Stimulated activated CD8-positive, alpha-beta memory T cell treated with anti-CD3 and anti-CD28 coated beads, Interleukin-2, amount 100 ng/mL, for 1 hour (primary cell): Measurements from ENCODE around the gene PIF1.
"Not testable (repeated sequence)": the region's sequence is repeated elsewhere in the genome, so short reads cannot be mapped to it uniquely, and the experiment has no call there.

ENCODE experiments used
- DNase-seq, 2 donors: peaks; one replicate each; pipeline ENCODE4 v3.0.0-alpha.2; 2020; ENCODE audit warnings: low read depth in 2 of 2

The PIF1 gene

DNA sequence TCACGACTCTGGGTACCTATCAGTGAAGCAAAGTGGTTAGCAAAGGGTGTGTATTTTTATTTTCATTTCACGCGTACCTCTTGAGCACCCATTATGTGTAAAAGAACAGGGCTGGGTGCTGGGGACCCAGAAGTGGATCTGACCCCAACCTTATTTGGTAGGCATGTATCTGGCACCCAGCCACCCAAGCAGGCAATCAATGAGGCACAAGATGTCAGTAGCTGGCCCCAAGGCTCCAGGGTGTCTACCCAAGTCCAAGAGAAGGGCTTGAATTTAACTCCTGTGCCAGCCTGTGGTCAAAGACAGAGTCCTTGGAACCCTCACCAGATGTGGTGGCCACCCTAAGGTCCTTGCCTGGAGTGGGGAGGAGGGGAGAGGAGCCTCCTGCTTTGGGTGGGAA is 22.0 kb upstream of the PIF1 start:
- no peak for DNase-seq

DNA sequence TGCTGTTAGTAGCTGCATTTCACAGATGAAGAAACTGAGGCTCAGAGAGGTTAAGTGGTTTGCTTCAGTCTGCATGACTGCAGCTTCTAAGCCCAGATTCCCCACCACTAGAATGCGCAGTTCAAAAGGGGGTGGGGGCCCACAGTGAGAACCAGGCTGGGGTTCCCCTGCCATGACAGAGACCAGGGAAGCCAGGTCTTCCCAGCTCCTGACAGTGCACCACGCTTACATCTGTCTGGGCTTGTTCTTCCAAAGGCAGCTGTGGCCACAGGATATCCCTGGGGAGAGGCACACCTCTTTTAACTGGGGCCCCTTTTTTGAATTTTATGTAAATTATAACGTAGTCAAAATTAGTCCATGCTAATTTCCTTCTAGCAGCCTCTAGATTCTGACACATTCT is 21.6 kb upstream of the PIF1 start:
- DNase-seq: no peak

DNA sequence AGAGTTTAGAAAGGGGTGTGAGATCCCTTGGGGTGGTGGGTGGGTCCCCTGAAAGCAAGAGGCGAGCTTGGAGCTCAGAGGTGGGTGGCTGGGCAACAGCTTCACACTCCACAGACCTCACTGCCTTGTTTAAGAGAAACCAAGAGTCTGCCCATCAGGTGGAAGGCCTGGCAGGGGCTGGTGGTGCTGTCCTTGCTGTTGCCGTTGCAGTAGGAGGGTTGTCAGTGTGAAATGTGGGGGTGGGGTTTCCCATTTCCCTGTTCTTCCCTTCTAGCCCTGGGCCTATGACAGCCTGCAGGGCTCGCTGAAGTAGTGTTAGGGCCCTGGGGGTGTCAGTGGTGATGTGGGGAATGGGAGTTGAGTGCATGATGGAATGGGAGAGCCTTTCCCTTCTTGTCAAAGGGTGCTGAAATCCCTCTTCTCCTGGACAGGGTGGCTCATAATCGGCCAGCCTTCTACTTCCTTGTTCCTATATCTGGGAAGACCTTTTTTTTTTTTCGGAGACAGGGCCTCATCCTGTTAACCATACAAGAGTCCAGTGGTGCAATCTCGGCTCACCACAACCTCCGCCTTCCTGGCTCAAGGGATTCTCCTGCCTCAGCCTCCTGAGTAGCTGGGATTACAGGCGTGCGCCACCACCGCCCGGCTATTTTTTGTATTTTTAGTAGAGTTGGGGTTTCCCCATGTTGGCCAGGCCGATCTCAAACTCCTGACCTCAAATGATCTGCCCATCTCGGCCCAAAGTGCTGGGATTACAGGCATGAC is 20.6 kb upstream of the PIF1 start:
- no peak for DNase-seq

DNA sequence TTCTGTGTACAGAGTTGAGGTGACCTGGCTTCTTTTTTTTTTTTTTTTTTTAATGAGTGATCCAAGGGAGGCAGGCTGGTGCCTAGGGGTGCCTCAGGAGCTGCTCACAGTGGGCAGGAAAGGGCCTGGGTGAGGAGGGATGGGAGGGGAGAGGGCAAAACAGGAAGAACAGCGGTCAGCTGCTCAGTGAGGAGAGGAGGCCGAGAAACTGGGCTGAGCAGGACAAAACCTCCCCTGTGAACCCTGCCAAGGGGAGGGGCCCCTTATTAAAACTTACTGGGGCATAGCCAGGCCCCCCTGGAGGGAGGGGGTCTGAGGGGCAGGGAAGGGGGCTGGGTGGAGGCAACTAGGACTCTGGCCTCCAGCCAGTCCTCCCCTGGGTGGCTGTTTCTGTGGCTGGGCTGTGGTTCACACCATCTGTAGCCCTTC is 19.8 kb upstream of the PIF1 start:
- DNase-seq: no peak

DNA sequence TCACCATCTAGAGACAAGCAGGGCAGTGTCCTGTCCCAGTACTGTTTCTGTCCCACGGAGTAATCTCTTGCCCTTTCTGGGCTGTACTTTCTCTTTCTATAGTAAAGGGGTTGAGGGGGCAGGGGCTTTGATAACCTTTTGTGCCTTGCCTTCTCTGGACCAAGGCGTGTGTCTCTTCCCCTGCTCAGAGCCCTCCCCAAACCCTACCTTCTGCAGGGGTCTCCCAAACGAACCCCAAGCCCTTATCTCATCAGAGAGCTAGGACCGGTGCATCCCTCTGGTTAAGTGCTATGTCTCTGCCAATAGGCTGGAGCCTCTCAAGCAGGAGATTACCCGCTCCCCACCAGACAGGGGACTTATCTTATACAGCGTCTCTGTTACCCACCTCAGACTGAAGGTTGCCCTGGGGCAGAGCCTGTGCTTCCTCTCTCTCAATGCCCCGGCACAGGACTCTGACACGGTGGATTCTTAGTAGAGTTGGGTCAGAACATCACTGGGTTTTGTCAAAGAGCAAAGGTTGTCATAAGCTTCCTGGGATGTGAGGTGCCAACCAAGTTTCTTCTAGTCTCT is 19.2 kb upstream of the PIF1 start:
- DNase-seq: no peak

DNA sequence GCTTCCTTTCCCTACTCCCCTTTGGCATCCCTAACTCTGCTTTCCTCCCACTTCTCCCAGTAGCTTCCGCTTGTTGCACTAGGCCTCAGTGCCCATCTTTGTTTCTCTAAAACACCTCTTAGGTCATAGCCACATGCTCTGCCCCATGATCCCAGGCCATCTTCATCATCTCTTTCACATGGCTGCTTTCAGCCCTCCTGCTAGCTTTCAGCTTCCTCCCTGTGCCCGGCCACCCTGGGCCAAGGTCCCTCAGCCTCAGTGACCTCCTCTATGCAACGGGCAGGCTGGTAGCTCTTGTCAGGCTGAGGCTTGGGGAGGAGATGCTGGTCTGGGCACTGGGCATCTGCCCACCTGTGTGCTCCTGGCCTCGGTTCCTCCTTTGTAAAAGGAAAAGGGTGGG is 18.5 kb upstream of the PIF1 start:
- no peak for DNase-seq

DNA sequence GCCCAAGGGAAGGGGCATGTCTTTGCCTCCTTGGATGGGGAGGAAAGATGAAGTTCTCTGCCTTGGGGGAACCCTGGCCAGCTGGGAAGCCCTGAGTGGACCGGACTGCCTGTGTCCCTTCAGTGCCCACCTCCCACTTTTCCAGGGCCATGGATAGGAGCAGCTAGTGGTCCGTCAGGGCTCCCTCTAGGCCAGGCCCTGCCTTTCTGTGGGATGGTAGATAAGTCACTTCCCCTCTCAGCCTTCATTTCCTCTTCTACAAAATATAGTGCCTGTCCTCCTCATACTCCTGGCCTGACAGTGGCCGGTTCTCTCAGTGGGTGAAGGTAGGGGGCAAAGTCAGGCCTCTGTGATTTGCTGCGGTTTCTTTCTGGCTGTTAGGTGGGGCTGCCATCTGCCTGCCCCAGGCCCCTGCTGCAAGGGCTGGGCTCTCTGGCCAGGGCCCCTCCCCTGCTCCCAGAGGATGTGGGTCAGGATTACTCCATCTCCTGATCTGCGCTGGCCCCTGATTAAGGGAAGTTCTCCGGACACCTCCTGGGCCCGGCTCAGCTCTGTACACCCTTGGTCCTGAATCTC is 17.6 kb upstream of the PIF1 start:
- DNase-seq: no peak

DNA sequence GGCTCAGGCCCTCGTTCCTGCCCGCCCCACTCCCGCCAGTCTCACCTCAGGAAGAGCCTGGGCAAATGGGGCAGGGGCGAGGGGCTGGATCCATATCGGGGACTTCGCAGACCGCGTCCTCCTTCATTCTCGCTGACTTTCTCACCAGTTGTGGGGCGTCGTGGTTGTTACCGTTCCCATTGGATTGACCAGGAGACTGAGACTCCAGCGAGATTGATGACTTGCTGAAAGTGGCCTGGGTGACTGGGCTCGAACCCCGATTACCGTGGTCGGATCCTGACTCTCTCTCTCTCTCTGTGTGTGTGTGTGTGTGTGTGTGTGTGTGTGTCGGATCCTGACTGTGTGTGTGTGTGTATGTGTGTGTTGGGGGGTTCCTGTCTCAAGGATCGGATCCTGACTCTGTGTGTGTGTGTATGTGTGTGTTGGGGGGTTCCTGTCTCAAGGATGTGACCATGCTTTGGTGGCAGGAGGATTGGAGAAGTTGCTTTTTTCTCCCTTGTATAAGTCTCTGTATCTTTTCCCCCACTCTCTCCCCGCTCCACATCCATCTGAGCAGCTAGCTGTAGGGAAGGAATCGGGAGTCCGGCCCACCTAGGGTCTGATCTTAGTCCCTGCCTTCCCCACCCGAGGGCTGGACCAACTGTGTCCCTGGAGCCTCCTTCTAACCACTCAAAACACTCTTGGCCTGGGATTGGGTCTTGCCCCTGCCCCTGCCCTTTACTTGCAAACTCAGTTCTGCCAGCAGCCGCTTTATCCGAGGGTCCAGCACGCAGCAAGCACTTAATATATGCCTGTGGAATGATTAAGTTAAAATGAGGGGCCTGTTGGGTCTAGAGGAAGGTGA is 16.9 kb upstream of the PIF1 start:
- DNase-seq: no peak

DNA sequence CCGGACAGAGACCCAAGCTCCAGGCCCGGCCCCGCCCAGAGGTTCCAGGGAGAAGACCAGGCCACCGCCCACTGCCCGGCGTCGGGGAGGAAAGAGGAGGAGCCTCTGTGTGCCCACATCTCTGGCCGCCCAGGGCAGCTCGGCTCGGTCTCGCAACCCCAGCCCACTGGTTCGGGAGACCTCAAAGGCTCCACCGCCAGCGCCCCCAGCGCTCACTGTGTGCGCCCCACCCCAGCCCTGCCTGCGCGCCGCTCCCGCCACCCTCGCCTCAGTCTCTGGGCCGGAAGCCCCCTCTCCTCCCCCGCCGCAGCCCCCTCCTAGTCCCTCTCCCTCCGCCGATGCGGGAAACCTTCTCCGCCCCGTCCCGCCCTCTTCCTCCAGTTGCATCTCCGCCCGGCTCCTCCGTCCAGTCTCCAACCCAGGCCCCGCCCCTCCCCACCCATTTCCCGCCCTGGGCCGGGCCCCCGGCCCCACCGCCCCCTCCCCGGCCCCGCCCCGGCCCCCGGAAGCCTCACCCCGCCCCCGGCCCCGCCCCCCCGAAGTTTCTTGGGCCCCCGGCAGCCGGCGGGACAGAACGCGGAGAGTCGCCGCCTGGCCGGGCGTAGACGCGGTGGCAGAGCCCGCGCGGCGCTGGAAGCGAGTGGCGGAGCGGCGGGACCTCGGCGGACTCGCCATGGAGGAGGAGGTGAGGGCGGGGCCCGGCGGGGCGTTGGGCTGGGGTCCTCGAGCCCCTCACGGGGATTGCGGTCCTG is 16.1 kb upstream of the PIF1 start, which contains the start of gene PLEKHO2:
PLEKHO2 (plus strand) TSS at position 572 of the 752 bp plus-strand sequence; CDS start at position 674, 102 bp downstream.
- peak; percentile 71 to 84 for DNase-seq

DNA sequence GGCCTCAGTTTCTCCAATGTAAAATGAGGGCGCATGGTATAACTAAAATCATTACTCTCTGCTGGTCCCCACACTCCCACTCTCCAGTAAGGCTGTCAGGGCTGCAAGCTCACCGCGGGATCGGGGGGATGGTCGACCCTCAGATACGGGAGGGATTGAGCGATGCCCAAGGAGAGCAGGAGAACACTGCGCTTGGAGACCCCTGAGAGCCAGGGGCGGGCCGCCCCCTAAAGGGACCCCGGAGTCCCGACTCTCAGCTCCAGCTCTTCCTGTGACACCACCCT is 15.6 kb upstream of the PIF1 start:
- no peak for DNase-seq

DNA sequence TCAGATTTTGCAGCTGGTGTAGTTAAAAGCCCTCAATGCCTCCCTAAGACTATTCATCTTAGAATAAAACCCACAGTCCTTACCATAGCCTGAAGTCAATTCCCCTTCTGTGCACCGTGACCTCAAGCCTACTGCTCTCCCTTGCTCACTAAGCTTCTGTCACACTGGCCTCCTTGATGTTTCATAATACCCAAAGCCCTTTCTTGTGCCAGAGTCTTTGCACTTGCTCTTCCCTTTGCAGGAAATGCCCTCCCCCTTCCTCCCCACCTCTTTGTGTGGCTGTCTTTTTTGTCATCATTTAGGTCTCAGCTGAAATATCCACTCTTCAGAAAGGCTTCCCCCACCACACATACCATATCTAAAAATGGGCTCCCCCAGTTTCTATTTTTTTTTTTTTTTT is 12.1 kb upstream of the PIF1 start:
- no peak for DNase-seq

DNA sequence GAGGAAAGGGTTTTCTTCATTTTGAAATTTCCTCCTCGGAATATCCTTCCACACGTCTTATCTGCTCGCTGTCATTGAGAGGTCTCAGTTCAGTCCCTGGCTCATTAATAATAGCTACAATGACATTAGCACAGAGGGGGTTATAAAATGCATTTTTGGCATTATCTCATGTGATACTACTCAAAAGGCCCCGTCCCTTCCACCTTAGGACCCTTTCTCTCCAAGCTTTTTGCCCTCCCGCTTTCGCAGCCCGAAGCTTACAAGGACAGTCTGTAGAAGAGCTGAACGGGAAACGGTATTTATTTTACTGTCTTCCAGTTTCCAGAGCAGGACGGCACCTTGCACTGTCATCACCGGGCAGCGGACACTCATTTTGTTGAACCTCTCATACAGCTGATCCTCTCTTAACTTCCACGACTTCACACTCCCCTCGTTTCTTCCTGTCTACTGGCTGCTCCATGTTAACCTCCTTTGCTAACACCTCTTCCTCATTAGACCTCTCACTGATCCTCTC is 10.6 kb upstream of the PIF1 start:
- DNase-seq: no peak

DNA sequence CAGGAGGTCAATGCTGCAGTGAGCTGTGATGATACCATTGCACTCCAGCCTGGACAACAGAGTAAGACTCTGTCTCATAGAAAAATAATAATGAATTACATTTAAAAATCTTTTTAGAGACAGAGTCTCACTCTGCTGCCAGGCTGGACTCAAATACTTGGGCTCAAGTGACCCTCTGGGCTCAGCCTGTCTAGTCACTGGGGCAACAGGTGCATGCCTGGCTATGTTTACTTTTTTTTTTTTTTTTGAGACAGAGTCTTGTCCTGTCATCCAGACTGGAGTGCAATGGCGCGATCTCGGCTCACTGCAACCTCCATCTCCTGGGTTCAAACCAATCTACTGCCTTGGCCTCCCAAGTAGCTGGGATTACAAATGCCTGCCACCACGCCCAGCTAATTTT is 8.2 kb upstream of the PIF1 start:
- DNase-seq: no peak

DNA sequence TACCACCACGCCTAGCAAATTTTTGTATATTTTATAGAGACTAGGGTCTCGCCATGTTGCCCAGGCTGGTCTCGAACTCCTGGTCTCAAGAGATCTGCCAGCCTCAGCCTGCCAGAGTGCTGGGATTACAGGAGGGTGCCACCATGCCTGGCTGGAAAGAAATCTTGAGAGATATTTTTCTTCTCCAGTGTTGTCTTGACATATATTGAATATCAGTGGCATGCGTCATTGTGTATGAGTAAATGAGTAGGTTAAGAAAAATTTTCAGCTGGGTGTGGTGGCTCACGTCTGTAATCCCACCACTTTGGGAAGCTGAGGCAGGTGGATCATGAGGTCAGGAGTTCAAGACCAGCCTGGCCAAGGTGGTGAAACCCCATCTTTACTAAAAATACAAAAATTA is 3.5 kb upstream of the PIF1 start:
- no peak for DNase-seq

DNA sequence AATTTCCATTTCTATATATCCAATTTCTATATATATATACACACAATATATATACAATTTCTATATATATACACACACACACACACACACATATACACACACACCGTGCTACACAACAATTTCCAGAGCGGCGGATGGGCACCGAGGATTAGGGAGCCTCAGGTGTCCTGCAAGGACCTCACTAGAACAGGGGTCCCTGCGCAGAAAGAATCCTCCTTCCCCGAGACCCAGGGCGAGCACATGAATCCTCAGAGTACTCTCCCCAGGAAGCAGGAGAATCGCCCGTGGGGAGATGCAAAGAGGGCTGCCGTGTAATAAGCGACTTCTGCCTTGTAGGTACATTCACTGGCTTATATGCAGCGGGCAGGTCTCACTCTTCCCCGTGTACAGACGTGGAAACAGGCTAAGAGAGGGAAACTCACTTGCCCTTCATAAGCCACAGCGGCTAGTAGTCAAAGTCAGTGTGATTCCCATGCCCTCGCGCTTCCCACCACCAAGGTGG is 467 bp downstream of the PIF1 start:
- DNase-seq: no peak

DNA sequence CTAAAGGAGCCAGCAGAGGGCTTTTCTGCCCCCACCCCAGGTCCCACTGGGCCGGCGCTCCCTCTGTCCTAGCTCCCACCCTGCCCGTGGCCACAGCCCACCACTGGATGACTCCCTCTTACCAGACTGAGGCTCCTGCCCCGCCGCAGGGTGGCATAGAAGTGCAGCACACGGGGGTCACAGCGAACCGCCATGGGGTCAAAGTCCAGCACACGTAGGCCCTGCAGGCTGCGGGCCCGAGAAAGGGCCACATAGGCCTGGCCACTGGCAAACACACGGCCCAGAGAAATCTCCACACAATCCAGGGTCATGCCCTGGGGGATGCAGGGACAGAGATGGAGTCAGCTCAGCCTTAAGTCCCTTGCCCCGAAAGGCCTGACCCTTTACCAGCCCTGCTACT is 9.0 kb downstream of the PIF1 start:
- no peak for DNase-seq

DNA sequence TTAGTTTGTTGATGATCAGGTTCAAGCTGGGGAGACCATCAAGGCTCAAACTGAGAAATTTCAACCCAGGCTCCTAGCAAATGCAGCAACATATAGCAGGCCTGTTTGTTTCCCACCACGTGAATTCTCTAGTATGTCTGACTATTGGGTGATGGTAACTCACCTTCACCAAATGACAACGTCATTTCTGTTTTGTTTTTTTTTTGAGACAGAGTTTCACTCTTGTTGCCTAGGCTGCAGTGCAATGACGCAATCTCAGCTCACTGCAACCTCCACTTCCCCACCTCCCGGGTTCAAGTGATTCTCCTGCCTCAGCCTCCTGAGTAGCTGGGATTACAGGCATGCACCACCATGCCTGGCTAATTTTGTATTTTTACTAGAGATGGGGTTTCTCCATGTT is 10.5 kb downstream of the PIF1 start:
- not testable (repeated sequence) for DNase-seq

DNA sequence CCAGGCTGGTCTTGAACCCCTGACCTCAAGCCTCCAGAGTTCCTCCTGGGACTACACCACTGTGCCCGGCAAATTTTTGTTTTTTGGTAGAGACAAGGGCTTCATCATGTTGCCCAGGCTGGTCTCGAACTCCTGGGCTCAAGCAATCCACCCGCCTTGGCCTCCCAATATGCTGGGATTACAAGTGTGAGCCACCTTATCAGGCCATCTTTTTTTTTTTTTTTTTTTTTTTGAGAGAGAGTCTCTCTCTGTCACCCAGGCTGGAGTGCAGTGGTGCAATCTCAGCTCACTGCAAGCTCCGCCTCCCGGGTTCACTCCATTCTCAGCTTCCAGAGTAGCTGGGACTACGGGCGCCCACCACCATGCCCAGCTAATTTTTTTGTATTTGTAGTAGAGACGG is 11.2 kb downstream of the PIF1 start:
- DNase-seq: not testable (repeated sequence)

DNA sequence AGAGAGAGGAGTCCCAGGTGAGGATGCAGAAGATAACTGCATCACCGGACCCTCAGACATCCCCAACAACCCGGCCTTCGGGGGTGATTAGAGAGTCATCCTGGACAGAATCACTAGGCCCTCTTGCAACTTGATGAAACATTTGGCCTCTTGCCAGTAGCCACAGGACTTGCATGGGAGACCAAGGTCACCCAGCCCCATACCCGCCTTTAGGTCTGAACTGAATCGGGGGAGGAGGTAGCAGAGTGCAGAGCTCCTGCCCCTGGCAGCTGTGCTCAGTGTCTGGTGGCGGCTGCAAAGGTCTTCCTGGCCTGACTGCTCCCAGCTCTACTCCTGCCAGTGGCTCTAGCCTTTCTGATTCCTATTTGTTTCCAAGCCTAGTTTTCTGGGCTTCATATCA is 12.4 kb downstream of the PIF1 start:
- no peak for DNase-seq

DNA sequence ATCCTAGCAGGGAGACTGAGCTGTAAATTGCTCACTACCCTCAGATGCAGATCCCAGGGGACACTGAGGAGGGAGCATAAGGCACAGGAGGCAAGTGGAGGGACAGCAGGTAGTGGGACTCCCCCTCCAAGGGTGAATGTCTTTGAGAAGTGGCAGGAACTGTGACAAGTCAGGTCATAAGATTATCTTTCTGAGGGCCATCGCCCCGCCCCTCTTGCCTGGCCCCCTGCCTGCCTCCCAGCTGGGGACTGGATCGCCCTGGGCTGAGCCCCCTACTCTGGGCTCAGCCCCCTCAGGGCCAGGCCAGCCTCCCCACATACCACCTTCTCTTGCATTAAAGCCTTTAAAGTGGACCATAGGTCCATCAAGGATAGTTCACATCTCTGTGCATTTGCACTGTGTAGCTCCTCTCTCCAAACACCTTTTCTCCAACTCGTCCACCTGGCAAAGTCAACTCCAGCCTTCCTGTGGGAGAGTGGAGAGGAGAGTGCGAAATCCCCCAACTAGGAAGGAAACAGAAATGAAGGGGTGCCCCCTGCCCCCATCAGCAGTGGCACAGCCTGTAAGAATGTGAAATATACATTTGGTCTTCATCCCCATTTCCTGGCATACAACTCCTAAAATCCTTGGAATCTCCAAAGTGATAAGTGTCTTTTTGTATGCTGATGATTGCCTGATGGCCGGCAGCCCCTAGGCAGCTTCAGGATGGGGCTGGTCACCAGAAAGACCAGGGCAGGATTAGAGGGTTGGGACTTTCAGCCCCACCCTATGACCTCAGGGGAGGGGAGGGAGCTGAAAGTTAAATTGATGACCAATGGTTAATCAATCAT is 14.7 kb downstream of the PIF1 start:
- DNase-seq: no peak
